HEK293T (cell line): ENCODE data around the gene NPIPB5.
"Not testable (repeated sequence)": the region's sequence is repeated elsewhere in the genome, so short reads cannot be mapped to it uniquely, and the experiment has no call there.

Experiments used
- ARNT ChIP-seq: fragments of 450-650 bp; IDR thresholded peaks from 2 replicates; pipeline ENCODE4 v1.6.1; 2017; ENCODE audit warnings: mild to moderate bottlenecking
- BHLHE40 ChIP-seq: fragments of 450-650 bp; IDR thresholded peaks from 2 replicates; pipeline ENCODE4 v1.6.1; 2016; ENCODE audit warnings: mild to moderate bottlenecking, moderate library complexity, borderline replicate concordance
- ELF4 ChIP-seq: fragments of 450-650 bp; IDR thresholded peaks from 2 replicates; pipeline ENCODE4 v1.6.1; 2017; ENCODE audit warnings: antibody characterized with exemption
- FOXK2 ChIP-seq: fragments of 450-650 bp; IDR thresholded peaks from 2 replicates; pipeline ENCODE4 v1.6.1; 2016; ENCODE audit warnings: mild to moderate bottlenecking
- FOXM1 ChIP-seq: fragments of 450-650 bp; IDR thresholded peaks from 2 replicates; pipeline ENCODE4 v1.6.1; 2017; ENCODE audit warnings: mild to moderate bottlenecking, borderline replicate concordance
- HDGF ChIP-seq: fragments of 450-650 bp; IDR thresholded peaks from 2 replicates; pipeline ENCODE4 v1.6.1; 2017; ENCODE audit warnings: antibody characterized with exemption, borderline replicate concordance
- NFRKB ChIP-seq: fragments of 450-650 bp; IDR thresholded peaks from 2 replicates; pipeline ENCODE4 v1.6.1; 2016; ENCODE audit warnings: mild to moderate bottlenecking, moderate library complexity
- SP1 ChIP-seq: fragments of 450-650 bp; IDR thresholded peaks from 2 replicates; pipeline ENCODE4 v1.6.1; 2017
- SUZ12 ChIP-seq: fragments of 450-650 bp; IDR thresholded peaks from 2 replicates; pipeline ENCODE4 v1.6.1; 2016; ENCODE audit warnings: mild to moderate bottlenecking
- TARDBP ChIP-seq: fragments of 450-650 bp; IDR thresholded peaks from 2 replicates; pipeline ENCODE4 v1.6.1; 2016
- ZNF384 ChIP-seq: fragments of 450-650 bp; IDR thresholded peaks from 2 replicates; pipeline ENCODE4 v1.6.1; 2016

- TF ChIP-seq ARNT, SUZ12, ELF4, FOXM1, FOXK2, NFRKB, ZNF384, TARDBP, BHLHE40, SP1, HDGF: not testable (repeated sequence)
Observed at GRCh38 chr16:22546630-22547029, 35.9 kb downstream of the NPIPB5 start.
